Body of pancreas (tissue), 4 donors: ENCODE data around the gene NR6A1.

Experiments used
- CTCF ChIP-seq, 7 experiments: fragments of 450-650 bp in 4 of 7; fragments of 200-600 bp in 3 of 7; sonication (generic) in 3 of 7; IDR thresholded peaks; one replicate each; pipeline ENCODE4 v1.5.1; 2016 to 2019; ENCODE audit warnings: antibody characterized with exemption in 7 of 7
- POLR2A ChIP-seq, 3 donors: fragments of 450-650 bp; IDR thresholded peaks; one replicate each; pipeline ENCODE4 v1.6.1; 2016; ENCODE audit warnings: antibody characterized with exemption in 3 of 3, mild to moderate bottlenecking in 2 of 3

- TF ChIP-seq CTCF (IDR thresholded peaks at IDR 0.05): no peak
- TF ChIP-seq POLR2A (IDR thresholded peaks at IDR 0.05): no peak
These were observed 85.9 kb downstream of the NR6A1 start for GRCh38 chr9:124685217-124685616.
